Left kidney (tissue), 2 donors: ENCODE results near the gene SERINC5. TPM values are rescaled to one million over a fixed set of nuclear protein-coding genes. Genes with fewer than 3 reads are reported as not detected.

ENCODE experiments used
- DNase-seq: peaks from one replicate; pipeline ENCODE4 v3.0.0-alpha.2; 2013
- polyA plus RNA-seq: library from polyadenylated mRNA; unstranded; fragments of 120-200 nt; gene quantifications from one replicate; pipeline ENCODE4 v1.2.1, GENCODE V29; 2013; ENCODE audit not compliant: insufficient read length

SERINC5 gene
- polyA plus RNA-seq, 1 donor = 58.5 TPM

DNA sequence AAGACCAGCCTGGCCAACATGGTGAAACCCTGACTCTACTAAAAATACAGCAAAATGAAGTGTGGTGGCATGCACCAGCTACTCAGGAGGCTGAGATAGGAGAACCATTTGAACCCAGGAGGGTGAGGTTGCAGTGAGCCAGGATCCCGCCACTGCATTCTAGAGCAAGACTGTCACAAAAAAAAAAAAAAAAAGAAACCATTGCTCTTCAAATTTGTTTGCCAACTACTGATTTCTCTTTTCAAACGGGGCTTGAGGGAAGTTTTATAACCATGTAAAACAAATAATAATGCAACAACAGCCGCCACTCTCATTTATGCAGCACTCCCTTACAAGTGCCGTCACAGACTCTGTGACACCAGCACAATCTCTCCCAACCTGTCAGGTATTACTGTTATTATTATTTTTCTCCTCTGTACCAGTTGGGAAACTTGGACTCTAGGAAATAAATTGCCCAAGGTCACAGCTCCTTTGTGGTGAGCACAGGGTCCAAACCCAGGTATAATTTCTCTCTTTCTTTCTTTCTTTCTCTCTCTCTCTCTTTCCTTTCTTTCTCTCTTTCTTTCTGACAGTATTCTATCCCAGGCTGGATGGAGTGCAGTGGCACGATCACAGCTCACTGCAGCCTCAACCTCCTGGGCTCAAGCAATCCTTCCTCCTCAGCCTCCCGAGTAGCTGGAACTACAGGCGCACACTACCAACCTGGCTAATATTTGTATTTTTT lies 25.4 kb downstream of the SERINC5 start:
- DNase-seq = no peak

DNA sequence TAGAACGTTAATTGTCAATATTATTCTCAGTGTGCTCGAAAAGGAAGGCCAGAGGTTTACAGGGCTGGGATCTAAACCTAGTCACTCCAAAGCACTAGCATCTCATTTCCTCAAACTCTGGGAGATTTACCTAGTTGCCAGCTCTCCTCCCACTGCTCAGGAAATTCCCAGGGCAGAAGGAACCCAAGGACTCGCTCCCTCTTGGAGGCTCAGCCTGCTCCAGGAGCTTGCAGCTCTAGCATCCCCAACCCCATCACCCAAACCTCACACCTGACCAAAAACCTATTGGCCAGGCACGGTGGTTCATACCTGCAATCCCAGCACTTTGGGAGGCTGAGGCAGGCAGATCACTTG lies 26.0 kb downstream of the SERINC5 start:
- DNase-seq = no peak

DNA sequence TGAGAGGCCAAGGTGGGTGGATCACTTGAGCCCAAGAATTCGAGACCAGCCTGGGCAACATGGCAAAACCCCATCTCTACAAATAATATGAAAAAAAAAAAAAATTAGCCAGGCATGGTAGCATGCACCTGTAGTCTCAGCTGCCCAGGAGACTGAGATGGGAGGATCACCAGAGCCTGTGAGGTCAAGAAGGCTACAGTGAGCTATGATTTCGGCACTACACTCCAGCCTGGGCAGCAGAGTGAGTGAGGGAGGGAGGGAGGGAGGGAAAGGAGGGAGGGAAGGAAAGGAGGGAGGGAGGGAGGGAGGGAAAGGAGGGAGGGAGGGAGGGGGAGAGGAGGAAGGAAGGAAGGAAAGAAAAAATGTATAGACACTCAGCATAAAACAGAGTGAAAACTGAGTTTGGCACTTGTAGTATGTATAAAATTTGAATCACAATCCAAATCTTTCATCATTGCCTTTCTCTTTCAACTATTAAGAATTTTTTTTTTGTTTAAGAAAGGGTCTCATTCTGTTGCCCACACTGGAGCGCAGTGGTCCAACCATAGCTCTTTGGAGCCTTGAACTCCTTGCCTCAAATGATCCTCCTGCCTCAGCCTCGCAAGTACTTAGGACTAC lies 27.8 kb downstream of the SERINC5 start:
- DNase-seq = no peak

- no peak for DNase-seq
These were observed 29.9 kb downstream of the SERINC5 start for GRCh38 chr5:80225934-80226326.

DNA sequence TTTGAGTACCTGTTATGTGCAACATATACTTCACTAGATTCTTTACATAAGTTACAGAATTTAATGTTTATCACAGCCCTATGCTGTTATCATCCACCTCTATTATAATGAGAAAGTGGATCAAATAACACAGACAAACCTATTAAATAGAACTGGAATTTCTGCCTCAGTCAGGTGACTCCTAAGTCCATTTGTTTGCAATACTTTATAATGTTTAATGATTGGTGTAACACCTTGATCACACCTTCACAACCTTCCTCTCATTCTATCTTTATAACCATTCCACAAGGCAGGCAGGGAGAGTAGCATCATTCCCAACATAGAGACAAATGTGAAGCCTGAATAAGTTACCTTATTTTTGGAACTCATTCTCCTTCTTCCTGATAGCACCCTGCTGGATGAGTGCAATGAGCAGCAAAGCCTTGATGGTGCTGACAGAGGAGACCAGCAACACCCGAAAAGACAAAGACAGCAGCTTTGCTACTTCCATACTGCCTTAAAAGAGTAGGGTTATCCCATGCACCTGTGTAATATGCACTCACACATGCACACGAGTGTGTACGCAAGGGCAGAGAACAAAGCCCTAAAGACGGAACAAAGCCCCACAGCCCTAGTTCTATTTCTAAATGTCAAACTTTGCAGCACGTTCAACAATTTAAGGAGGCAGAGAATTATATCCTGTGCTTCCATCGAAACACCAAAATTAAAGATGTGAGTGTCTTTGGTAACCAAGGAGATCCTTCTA lies 30.5 kb downstream of the SERINC5 start:
- DNase-seq = no peak

GRCh38 chr5:80223561-80223960 lies 32.3 kb downstream of the SERINC5 start:
- DNase-seq = no peak

GRCh38 chr5:80220245-80220897 lies 35.5 kb downstream of the SERINC5 start:
- no peak for DNase-seq

DNA sequence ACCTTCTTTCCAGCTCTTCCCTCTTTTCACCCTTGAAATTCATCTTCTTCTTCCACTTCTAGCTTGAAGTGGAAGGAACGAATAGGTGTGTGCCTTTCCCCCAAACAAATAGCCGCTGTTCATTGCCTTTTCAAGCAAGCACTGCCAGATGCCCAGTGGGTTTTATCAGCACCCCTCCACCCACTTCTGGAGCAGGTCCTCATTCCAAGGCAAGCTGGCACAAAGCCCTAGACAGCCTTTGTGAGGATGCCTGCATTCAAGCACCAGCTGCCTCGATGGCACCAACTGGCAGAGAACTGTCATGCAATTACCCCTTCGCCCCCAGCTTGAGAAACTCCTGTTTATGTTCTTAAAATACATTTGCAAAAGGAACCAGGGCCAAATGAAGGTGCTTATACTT lies 36.5 kb downstream of the SERINC5 start:
- DNase-seq = no peak

- no peak for DNase-seq
These were observed 38.2 kb downstream of the SERINC5 start for GRCh38 chr5:80217667-80218066.

GRCh38 chr5:80216753-80217596 lies 38.9 kb downstream of the SERINC5 start:
- no peak for DNase-seq

GRCh38 chr5:80216096-80216495 lies 39.8 kb downstream of the SERINC5 start:
- DNase-seq = no peak

DNA sequence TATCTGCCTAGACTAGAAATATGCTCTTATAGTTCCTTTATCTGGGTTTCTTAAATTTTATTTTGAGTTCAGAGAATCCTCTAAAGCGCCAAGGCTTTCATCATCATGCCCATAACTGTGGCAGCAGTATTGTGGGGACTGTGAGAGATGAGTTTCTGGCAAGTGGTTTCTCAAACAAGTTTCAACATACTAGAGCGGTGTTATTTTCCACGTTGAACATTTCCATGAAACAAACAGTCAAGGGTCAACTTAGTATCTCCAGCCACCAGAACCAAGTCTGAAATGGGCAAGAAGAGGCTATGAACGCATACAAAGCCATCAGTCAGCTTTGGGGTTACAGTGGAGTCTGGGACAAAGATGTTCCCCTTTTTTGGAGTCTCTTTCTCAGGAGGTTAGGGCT lies 40.3 kb downstream of the SERINC5 start:
- no peak for DNase-seq

- DNase-seq = no peak
These were observed 42.4 kb downstream of the SERINC5 start for GRCh38 chr5:80213466-80213865.

DNA sequence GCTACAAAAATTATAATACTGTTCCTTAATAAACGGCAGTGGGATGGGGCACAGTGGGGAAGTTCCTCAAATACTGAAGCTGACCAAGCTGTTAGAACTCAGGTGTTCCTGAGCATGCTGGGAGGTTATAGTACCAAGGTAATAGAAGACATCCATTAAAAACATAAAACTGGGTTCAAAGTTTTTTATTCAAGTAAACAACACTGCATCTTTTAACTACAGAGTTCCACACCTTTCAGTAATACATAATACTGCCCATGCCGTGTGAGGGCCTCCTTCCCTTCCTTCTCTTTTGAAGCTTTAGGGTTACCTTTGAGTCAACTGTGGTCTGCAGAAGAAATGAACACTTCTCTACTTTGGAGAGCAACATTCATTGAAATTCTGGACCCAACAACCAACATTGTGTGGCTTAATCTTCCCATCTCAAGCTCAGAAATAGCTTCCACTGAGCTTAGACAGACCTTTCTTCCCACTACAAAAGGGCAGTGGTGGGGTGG lies 43.6 kb downstream of the SERINC5 start:
- no peak for DNase-seq

GRCh38 chr5:80211327-80211726 lies 44.5 kb downstream of the SERINC5 start:
- DNase-seq = no peak

DNA sequence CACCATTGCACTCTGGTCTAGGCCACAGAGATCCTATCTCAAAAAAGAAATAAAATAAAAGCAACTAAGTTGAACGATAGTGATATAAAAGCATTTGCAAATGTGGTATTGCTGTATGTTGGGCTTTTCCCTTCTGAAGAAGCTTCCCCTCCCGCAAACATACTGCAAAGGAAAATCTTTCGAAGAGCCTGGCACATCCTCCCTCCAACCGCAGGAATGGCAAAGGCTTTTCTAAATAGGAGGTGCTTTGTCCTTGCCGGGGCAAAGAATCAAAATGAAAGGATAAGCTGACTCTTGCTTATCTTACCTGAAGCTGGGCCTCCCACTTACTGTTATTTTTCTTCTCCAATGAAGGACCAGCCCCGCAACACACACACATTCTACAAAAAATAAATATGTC lies 45.8 kb downstream of the SERINC5 start:
- DNase-seq = no peak

- DNase-seq = no peak
These were observed 47.5 kb downstream of the SERINC5 start for GRCh38 chr5:80208381-80208780.

GRCh38 chr5:80207832-80208231 lies 48.0 kb downstream of the SERINC5 start:
- no peak for DNase-seq

GRCh38 chr5:80206282-80206681 lies 49.6 kb downstream of the SERINC5 start:
- DNase-seq = no peak

DNA sequence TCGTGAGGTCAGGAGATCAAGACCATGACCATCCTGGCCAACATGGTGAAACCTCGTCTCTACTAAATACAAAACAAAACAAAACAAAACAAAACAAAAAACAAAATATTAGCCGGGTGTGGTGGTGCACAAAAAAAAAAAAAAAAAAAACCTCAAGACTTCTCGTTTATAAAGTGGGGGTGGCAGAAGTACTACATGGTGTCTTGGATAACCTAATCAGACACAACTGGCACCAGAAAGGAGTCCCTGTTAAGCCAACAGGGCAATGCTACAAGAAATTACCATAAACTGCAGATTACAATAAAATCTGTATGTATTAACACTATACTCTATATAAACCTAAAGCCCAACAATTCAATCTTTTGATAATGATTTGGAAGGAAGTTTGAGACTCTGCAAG lies 50.0 kb downstream of the SERINC5 start:
- DNase-seq = no peak

DNA sequence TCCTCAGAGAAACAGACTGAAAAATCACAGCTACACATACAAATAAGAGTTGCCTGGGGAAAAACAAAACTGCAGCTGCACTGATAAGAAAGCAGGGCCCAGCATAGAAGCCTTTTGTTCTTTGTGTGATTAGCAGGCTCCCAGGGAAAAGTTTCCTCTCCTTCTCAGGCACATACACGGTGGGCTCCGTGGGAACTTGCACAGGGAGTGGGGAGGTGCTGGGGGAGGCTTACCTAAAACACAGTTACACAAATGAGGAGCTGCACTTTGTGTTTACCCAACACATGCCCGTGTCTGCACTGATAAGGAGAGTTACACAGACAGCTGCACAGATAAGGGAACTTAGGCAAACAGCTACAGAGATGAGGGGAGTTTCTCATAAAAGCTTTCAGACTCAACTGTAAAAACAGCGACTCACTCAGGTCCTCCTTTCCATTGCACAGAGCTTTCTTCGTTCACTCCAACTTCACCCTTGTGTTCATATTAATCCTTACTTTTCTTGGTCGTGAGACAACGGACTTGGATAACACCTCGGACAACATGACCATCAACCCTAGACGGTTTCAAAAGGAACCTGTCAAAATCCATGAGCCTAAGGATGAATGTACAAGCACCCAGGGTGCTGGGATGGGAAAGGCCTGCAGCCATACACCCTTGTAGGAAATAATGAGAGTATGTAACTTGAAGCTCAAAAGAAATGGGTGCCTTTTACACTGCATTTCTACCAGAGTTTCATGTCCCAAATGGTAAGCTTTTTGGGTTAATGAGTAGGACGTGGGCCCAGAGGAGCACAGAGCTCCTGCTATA lies 50.8 kb downstream of the SERINC5 start:
- DNase-seq = no peak
